Kidney epithelial cell (primary cell): ENCODE measurements around the gene RCN2. TPM values are rescaled to one million over a fixed set of nuclear protein-coding genes. Genes with fewer than 3 reads are reported as not detected.

ENCODE experiments used
- DNase-seq: peaks from one replicate; pipeline ENCODE4 v3.0.0-alpha.2; 2010; ENCODE audit warnings: low read depth
- H3K27me3 ChIP-seq: 2 replicates; pipeline ENCODE4 v1.6.0; 2011; ENCODE audit warnings: low read length; ENCODE audit not compliant: control insufficient read depth, insufficient read depth
- H3K36me3 ChIP-seq: 2 replicates; pipeline ENCODE4 v1.5.1; 2011; ENCODE audit warnings: low read length; ENCODE audit not compliant: control insufficient read depth, insufficient read depth
- H3K4me3 ChIP-seq: 2 replicates; pipeline ENCODE4 v1.5.1; 2011; ENCODE audit warnings: low read depth, mild to moderate bottlenecking, control low read depth, low read length
- CTCF ChIP-seq: IDR thresholded peaks from 2 replicates; pipeline ENCODE4 v1.5.1; 2011; ENCODE audit warnings: mild to moderate bottlenecking, moderate library complexity, low read length, control low read depth, inconsistent platforms; ENCODE audit not compliant: insufficient read depth, poor library complexity, severe bottlenecking
- total RNA-seq: library from RNA; depleted of rRNA; stranded (reverse); fragments of >200 nt; gene quantifications from 2 replicates; pipeline ENCODE4 v1.2.3, GENCODE V29; 2015

Gene RCN2
- total RNA-seq, 1 donor from 2014 or later: 119 TPM

- no peaks in the 10 kb centered on the region for H3K36me3 ChIP-seq
- no peak for TF ChIP-seq CTCF
- DNase-seq: no peak
- no peak overlapping the region for H3K4me3 ChIP-seq
- H3K27me3 ChIP-seq: no peaks in the 10 kb centered on the region
These were observed 22.4 kb downstream of the RCN2 start for GRCh38 chr15:76953913-76954312.

- Histone ChIP-seq H3K4me3 (no peak overlapping the region), H3K36me3 (no peaks in the 10 kb centered on the region), H3K27me3 (no peaks in the 10 kb centered on the region)
- DNase-seq: no peak
- no peak for TF ChIP-seq CTCF
These were observed 23.2 kb downstream of the RCN2 start for GRCh38 chr15:76954744-76955143.

GRCh38 chr15:76961268-76962011 lies 29.9 kb downstream of the RCN2 start:
- TF ChIP-seq CTCF: no peak
- no peak for DNase-seq
- no peaks in the 10 kb centered on the region for H3K36me3 ChIP-seq
- no peaks in the 10 kb centered on the region for H3K27me3 ChIP-seq
- H3K4me3 ChIP-seq: no peak overlapping the region

GRCh38 chr15:76962337-76963013 lies 30.9 kb downstream of the RCN2 start:
- Histone ChIP-seq H3K36me3 (no peaks in the 10 kb centered on the region), H3K27me3 (no peaks in the 10 kb centered on the region), H3K4me3 (no peak overlapping the region)
- no peak for TF ChIP-seq CTCF
- DNase-seq: no peak

GRCh38 chr15:76963596-76963995 lies 32.0 kb downstream of the RCN2 start:
- DNase-seq: no peak
- Histone ChIP-seq H3K36me3 (no peaks in the 10 kb centered on the region), H3K4me3 (no peak overlapping the region), H3K27me3 (no peaks in the 10 kb centered on the region)
- TF ChIP-seq CTCF: no peak
